GM23338 (cell line): ENCODE results near the gene TRHDE. TPM values are rescaled to one million over a fixed set of nuclear protein-coding genes. Genes with fewer than 3 reads are reported as not detected.

Experiments used
- ATAC-seq: fragments of 200-7000 bp; cut with Tn5 transposase; 3 replicates; pipeline ENCODE4 v1.9.1; 2020
- DNase-seq: peaks from one replicate; pipeline ENCODE4 v3.0.0-alpha.2; 2015; ENCODE audit warnings: low spot score
- H2AFZ ChIP-seq: fragments of 200-600 bp; sonication (generic); 2 replicates; pipeline ENCODE4 v1.8.0; 2016; ENCODE audit warnings: antibody characterized with exemption, mild to moderate bottlenecking, moderate library complexity
- H3F3A ChIP-seq: fragments of 200-600 bp; sonication (generic); replicated peaks from 2 replicates; pipeline ENCODE4 v1.8.0; 2017; ENCODE audit warnings: antibody characterized with exemption, mixed run types, low read depth
- H3K27ac ChIP-seq: fragments of 200-600 bp; sonication (generic); 2 replicates; pipeline ENCODE4 v1.6.1; 2016; ENCODE audit warnings: low read depth
- H3K27me3 ChIP-seq: fragments of 200-600 bp; sonication (generic); 2 replicates; pipeline ENCODE4 v1.8.0; 2016; ENCODE audit warnings: mild to moderate bottlenecking, mixed run types, moderate library complexity; ENCODE audit not compliant: insufficient read depth
- H3K36me3 ChIP-seq: fragments of 200-600 bp; sonication (generic); 2 replicates; pipeline ENCODE4 v1.8.0; 2016; ENCODE audit warnings: mild to moderate bottlenecking; ENCODE audit not compliant: insufficient read depth
- H3K4me1 ChIP-seq: fragments of 200-600 bp; sonication (generic); 2 replicates; pipeline ENCODE4 v1.8.0; 2016; ENCODE audit warnings: mild to moderate bottlenecking, moderate library complexity; ENCODE audit not compliant: insufficient read depth
- H3K4me2 ChIP-seq: fragments of 200-600 bp; sonication (generic); 2 replicates; pipeline ENCODE4 v1.7.1; 2017; ENCODE audit warnings: mixed run types
- H3K4me3 ChIP-seq: fragments of 200-600 bp; sonication (generic); 2 replicates; pipeline ENCODE4 v1.6.1; 2016; ENCODE audit warnings: mixed run types
- H3K79me2 ChIP-seq: fragments of 200-600 bp; sonication (generic); replicated peaks from 2 replicates; pipeline ENCODE4 v1.8.0; 2017; ENCODE audit warnings: mild to moderate bottlenecking; ENCODE audit not compliant: insufficient read depth
- H3K9me2 ChIP-seq: fragments of 200-600 bp; sonication (generic); 2 replicates; pipeline ENCODE4 v1.8.0; 2017; ENCODE audit not compliant: insufficient read depth
- H4K20me1 ChIP-seq: fragments of 200-600 bp; sonication (generic); replicated peaks from 2 replicates; pipeline ENCODE4 v1.8.0; 2017; ENCODE audit warnings: mild to moderate bottlenecking; ENCODE audit not compliant: insufficient read depth
- H3K27ac Mint-ChIP-seq: 2 replicates; pipeline ENCODE4 v1.8.0; 2020; ENCODE audit warnings: inconsistent platforms, mild to moderate bottlenecking, moderate library complexity, mixed read lengths
- H3K27me3 Mint-ChIP-seq: 3 replicates; pipeline ENCODE4 v1.8.0; 2022; ENCODE audit warnings: low read depth, mild to moderate bottlenecking, moderate library complexity, mixed read lengths, inconsistent platforms; ENCODE audit not compliant: insufficient read depth, poor library complexity
- H3K36me3 Mint-ChIP-seq: 3 replicates; pipeline ENCODE4 v1.8.0; 2021; ENCODE audit warnings: low read depth, mild to moderate bottlenecking, inconsistent platforms, moderate library complexity, mixed read lengths
- H3K4me1 Mint-ChIP-seq: 3 replicates; pipeline ENCODE4 v1.8.0; 2020; ENCODE audit warnings: mild to moderate bottlenecking, inconsistent platforms, mixed read lengths
- H3K4me3 Mint-ChIP-seq: 3 replicates; pipeline ENCODE4 v1.8.0; 2021; ENCODE audit warnings: moderate library complexity, mild to moderate bottlenecking, inconsistent platforms, mixed read lengths
- H3K9me3 Mint-ChIP-seq: 3 replicates; pipeline ENCODE4 v1.8.0; 2020; ENCODE audit warnings: moderate library complexity, mild to moderate bottlenecking, inconsistent platforms, mixed read lengths
- CREB1 ChIP-seq: fragments of 250-450 bp; sonication (Bioruptor Pico); IDR thresholded peaks from 2 replicates; pipeline ENCODE4 v1.5.0; 2020; ENCODE audit warnings: low read depth, mild to moderate bottlenecking, moderate library complexity
- EZH2 ChIP-seq: fragments of 200-600 bp; sonication (generic); IDR thresholded peaks from one replicate; pipeline ENCODE4 v1.8.0; 2017; ENCODE audit warnings: antibody characterized with exemption, mild to moderate bottlenecking, low read depth; ENCODE audit not compliant: unreplicated experiment
- JUNB ChIP-seq: IDR thresholded peaks from one replicate; pipeline ENCODE4 v1.6.1; 2016; ENCODE audit warnings: antibody characterized with exemption; ENCODE audit not compliant: unreplicated experiment
- POLR2AphosphoS5 ChIP-seq: IDR thresholded peaks from 2 replicates; pipeline ENCODE4 v1.6.1; 2016; ENCODE audit warnings: antibody characterized with exemption, low read depth
- REST ChIP-seq: IDR thresholded peaks from one replicate; pipeline ENCODE4 v1.6.1; 2018; ENCODE audit warnings: antibody characterized with exemption; ENCODE audit not compliant: unreplicated experiment
- ZNF114 ChIP-seq: fragments of 250-450 bp; sonication (Bioruptor Pico); IDR thresholded peaks from 2 replicates; pipeline ENCODE4 v1.5.0; 2020; ENCODE audit warnings: mild to moderate bottlenecking, moderate library complexity
- ZNF331 ChIP-seq: fragments of 250-450 bp; sonication (Bioruptor Pico); IDR thresholded peaks from 2 replicates; pipeline ENCODE4 v1.5.0; 2020; ENCODE audit warnings: low read depth, mild to moderate bottlenecking, moderate library complexity
- polyA plus RNA-seq: library from polyadenylated mRNA; unstranded; fragments of >200 nt; fragmentation: Nextera tagmentation; extraction: Ambion mirVana; gene quantifications from 2 replicates; pipeline ENCODE4 v1.2.1, GENCODE V29; 2016
- total RNA-seq: library from RNA; depleted of rRNA; stranded (reverse); fragments of >200 nt; shearing (Covaris generic); gene quantifications from 2 replicates; pipeline ENCODE4 v1.2.3, GENCODE V29; 2014
- TF ChIP-seq, protein P1 (sequence below): IDR thresholded peaks from 2 replicates; pipeline ENCODE4 v1.6.1; 2016; ENCODE audit warnings: antibody characterized with exemption
- TF ChIP-seq, protein P2 (sequence below), 2 experiments: fragments of 200-600 bp in 1 of 2; sonication (generic) in 1 of 2; conservative IDR thresholded peaks; 2 replicates each; pipeline versions ENCODE4 v1.5.1 to v1.6.1; 2016 to 2017; ENCODE audit warnings: antibody characterized with exemption in 2 of 2, low read depth in 2 of 2, mild to moderate bottlenecking in 2 of 2, moderate library complexity in 1 of 2

The TRHDE gene
- total and polyA plus RNA-seq, 2 experiments from 2014 or later = 1.3 to 7.7 TPM

GRCh38 chr12:72502546-72502945 lies 230.4 kb downstream of the TRHDE start:
- no peak for ATAC-seq

GRCh38 chr12:72505227-72505626 lies 233.1 kb downstream of the TRHDE start:
- Mint-ChIP-seq H3K4me1 (0 out of 3 replicates have a peak, but pooled peaks cover 4% of the 10 kb centered on the region), H3K9me3 (no peaks in the 10 kb centered on the region), H3K36me3 (no peaks in the 10 kb centered on the region), H3K4me3 (no peak overlapping the region), H3K27ac (no peak overlapping the region), H3K27me3 (peaks cover 2% of the 10 kb centered on the region)
- no peak overlapping the region for H3K4me2 ChIP-seq
- ATAC-seq = no peak
- no peak for DNase-seq
- no peaks in the 10 kb centered on the region for H3K36me3 ChIP-seq
- H3K79me2 ChIP-seq = no peaks in the 10 kb centered on the region
- H3K27me3 ChIP-seq = no peaks in the 10 kb centered on the region
- peaks cover 24% of the 10 kb centered on the region for H3K9me2 ChIP-seq
- H3K4me3 ChIP-seq = no peak overlapping the region
- no peak overlapping the region for H3K27ac ChIP-seq
- H2AFZ ChIP-seq = no peak overlapping the region
- no peaks in the 10 kb centered on the region for H3F3A ChIP-seq
- peaks cover 3% of the 10 kb centered on the region; the same call in 1 of the 2 replicates for H3K4me1 ChIP-seq
- no peaks in the 10 kb centered on the region for H4K20me1 ChIP-seq
- TF ChIP-seq, protein P1, sequence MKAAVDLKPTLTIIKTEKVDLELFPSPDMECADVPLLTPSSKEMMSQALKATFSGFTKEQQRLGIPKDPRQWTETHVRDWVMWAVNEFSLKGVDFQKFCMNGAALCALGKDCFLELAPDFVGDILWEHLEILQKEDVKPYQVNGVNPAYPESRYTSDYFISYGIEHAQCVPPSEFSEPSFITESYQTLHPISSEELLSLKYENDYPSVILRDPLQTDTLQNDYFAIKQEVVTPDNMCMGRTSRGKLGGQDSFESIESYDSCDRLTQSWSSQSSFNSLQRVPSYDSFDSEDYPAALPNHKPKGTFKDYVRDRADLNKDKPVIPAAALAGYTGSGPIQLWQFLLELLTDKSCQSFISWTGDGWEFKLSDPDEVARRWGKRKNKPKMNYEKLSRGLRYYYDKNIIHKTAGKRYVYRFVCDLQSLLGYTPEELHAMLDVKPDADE = no peak
- no peak for TF ChIP-seq CREB1
- TF ChIP-seq JUNB = no peak
- TF ChIP-seq ZNF114 = no peak
- TF ChIP-seq EZH2 = no peak
- no peak for TF ChIP-seq POLR2AphosphoS5
- TF ChIP-seq ZNF331 (CRISPR knock-in tag) = no peak

More at GRCh38 chr12:72502546-72502945, 230.4 kb downstream of the TRHDE start:
- Mint-ChIP-seq H3K27ac (no peak overlapping the region), H3K27me3 (no peaks in the 10 kb centered on the region), H3K9me3 (no peaks in the 10 kb centered on the region), H3K4me3 (no peak overlapping the region), H3K4me1 (0 out of 3 replicates have a peak, but pooled peaks cover 4% of the 10 kb centered on the region), H3K36me3 (no peaks in the 10 kb centered on the region)
- Histone ChIP-seq H3K79me2 (no peaks in the 10 kb centered on the region), H3K4me3 (no peak overlapping the region), H3F3A (no peaks in the 10 kb centered on the region), H3K9me2 (peaks cover 19% of the 10 kb centered on the region), H3K4me1 (no peaks in the 10 kb centered on the region; the same call in 1 of the 2 replicates), H3K27ac (no peak overlapping the region), H2AFZ (no peak overlapping the region), H4K20me1 (no peaks in the 10 kb centered on the region), H3K4me2 (no peak overlapping the region), H3K27me3 (no peaks in the 10 kb centered on the region), H3K36me3 (no peaks in the 10 kb centered on the region)
- no peak for TF ChIP-seq REST
- no peak for TF ChIP-seq POLR2AphosphoS5
- TF ChIP-seq JUNB = no peak
- TF ChIP-seq, protein P2, sequence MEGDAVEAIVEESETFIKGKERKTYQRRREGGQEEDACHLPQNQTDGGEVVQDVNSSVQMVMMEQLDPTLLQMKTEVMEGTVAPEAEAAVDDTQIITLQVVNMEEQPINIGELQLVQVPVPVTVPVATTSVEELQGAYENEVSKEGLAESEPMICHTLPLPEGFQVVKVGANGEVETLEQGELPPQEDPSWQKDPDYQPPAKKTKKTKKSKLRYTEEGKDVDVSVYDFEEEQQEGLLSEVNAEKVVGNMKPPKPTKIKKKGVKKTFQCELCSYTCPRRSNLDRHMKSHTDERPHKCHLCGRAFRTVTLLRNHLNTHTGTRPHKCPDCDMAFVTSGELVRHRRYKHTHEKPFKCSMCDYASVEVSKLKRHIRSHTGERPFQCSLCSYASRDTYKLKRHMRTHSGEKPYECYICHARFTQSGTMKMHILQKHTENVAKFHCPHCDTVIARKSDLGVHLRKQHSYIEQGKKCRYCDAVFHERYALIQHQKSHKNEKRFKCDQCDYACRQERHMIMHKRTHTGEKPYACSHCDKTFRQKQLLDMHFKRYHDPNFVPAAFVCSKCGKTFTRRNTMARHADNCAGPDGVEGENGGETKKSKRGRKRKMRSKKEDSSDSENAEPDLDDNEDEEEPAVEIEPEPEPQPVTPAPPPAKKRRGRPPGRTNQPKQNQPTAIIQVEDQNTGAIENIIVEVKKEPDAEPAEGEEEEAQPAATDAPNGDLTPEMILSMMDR (conservative IDR thresholded peaks at IDR 0.05; ENCODE audit: low read depth in 2 of 2) = no peak
- DNase-seq = no peak
